GM12865 (cell line): ENCODE results near the gene FKBP2.
A peak's percentile ranks its signal among the peaks of the same experiment; 100 is the strongest.

Source experiments
- DNase-seq: peaks from one replicate; pipeline ENCODE4 v3.0.0; 2010; ENCODE audit warnings: low read depth
- H3K4me3 ChIP-seq: 2 replicates; pipeline ENCODE4 v1.5.1; 2011; ENCODE audit warnings: mild to moderate bottlenecking, low read depth, low read length, control low read depth
- CTCF ChIP-seq: IDR thresholded peaks from 2 replicates; pipeline ENCODE4 v1.5.1; 2011; ENCODE audit warnings: low read length, control low read depth, low read depth, inconsistent platforms; ENCODE audit not compliant: insufficient read depth; ENCODE audit errors: missing control alignments

The FKBP2 gene

GRCh38 chr11:64269540-64270220 lies 28.8 kb downstream of the FKBP2 start:
- TF ChIP-seq CTCF, result no peak
- DNase-seq, result peak; percentile 100
- peak overlapping the region; percentile 55 for H3K4me3 ChIP-seq

GRCh38 chr11:64275031-64275800 lies 34.3 kb downstream of the FKBP2 start:
- no peak for TF ChIP-seq CTCF
- no peak for DNase-seq
- no peak overlapping the region for H3K4me3 ChIP-seq

GRCh38 chr11:64275841-64276240 lies 34.9 kb downstream of the FKBP2 start:
- TF ChIP-seq CTCF, result no peak
- DNase-seq, result no peak
- H3K4me3 ChIP-seq, result no peak overlapping the region

- TF ChIP-seq CTCF, result no peak
- no peak overlapping the region for H3K4me3 ChIP-seq
- DNase-seq, result no peak
These were observed 35.9 kb downstream of the FKBP2 start for GRCh38 chr11:64276653-64277431.

GRCh38 chr11:64278576-64279190 lies 37.8 kb downstream of the FKBP2 start:
- no peak for DNase-seq
- no peak overlapping the region for H3K4me3 ChIP-seq
- TF ChIP-seq CTCF, result no peak

- DNase-seq, result no peak
- TF ChIP-seq CTCF, result no peak
- H3K4me3 ChIP-seq, result no peak overlapping the region
These were observed 41.3 kb downstream of the FKBP2 start for GRCh38 chr11:64281957-64282770.
